HFFc6 (cell line): ENCODE results near the gene AGPAT1. TPM values are rescaled to one million over a fixed set of nuclear protein-coding genes. Genes with fewer than 3 reads are reported as not detected.
"Not testable (repeated sequence)": the region's sequence is repeated elsewhere in the genome, so short reads cannot be mapped to it uniquely, and the experiment has no call there.

ENCODE experiments used
- DNase-seq: peaks from one replicate; pipeline ENCODE4 v3.0.0-alpha.2; 2018
- H3K27ac Mint-ChIP-seq: 2 replicates; pipeline ENCODE4 v1.8.0; 2020; ENCODE audit warnings: mild to moderate bottlenecking, mixed read lengths
- H3K27me3 Mint-ChIP-seq: 2 replicates; pipeline ENCODE4 v1.8.0; 2021; ENCODE audit warnings: mild to moderate bottlenecking, moderate library complexity, mixed read lengths; ENCODE audit not compliant: insufficient read depth
- H3K36me3 Mint-ChIP-seq: 2 replicates; pipeline ENCODE4 v1.8.0; 2021; ENCODE audit warnings: low read depth, mixed read lengths
- H3K4me1 Mint-ChIP-seq: 2 replicates; pipeline ENCODE4 v1.8.0; 2020; ENCODE audit warnings: low read depth, mixed read lengths
- H3K4me3 Mint-ChIP-seq: 2 replicates; pipeline ENCODE4 v1.8.0; 2020; ENCODE audit warnings: mild to moderate bottlenecking, moderate library complexity, mixed read lengths
- H3K9me3 Mint-ChIP-seq: 2 replicates; pipeline ENCODE4 v1.8.0; 2020; ENCODE audit warnings: mild to moderate bottlenecking, mixed read lengths
- CTCF ChIP-seq: fragments of 200-600 bp; sonication (generic); IDR thresholded peaks from 2 replicates; pipeline ENCODE4 v1.5.0; 2021; ENCODE audit warnings: antibody characterized with exemption, mild to moderate bottlenecking
- total RNA-seq, 6 experiments: library from RNA; stranded (reverse); fragmentation: NEBNext Ultra II Directional; extraction: Animal tissue kit (Norgen Biotek cat#: 25700); gene quantifications; 2 replicates in 1 of 6; 3 replicates in 5 of 6; pipeline ENCODE4 v1.2.3, GENCODE V29; 2021

AGPAT1 gene
- total RNA-seq, 6 experiments from 2014 or later: 88.8 to 114 (median 104) TPM

GRCh38 chr6:32213649-32214048 is 37.8 kb upstream of the AGPAT1 start:
- H3K36me3 Mint-ChIP-seq: no peaks in the 10 kb centered on the region
- DNase-seq: no peak
- no peak for TF ChIP-seq CTCF
- H3K9me3 Mint-ChIP-seq: no peaks in the 10 kb centered on the region
- H3K4me1 Mint-ChIP-seq: no peaks in the 10 kb centered on the region
- H3K27ac Mint-ChIP-seq: no peak overlapping the region
- peaks cover 44% of the 10 kb centered on the region for H3K27me3 Mint-ChIP-seq
- H3K4me3 Mint-ChIP-seq: no peak overlapping the region

- DNase-seq: no peak
- no peaks in the 10 kb centered on the region for H3K36me3 Mint-ChIP-seq
Observed at GRCh38 chr6:32212076-32212760, 36.3 kb upstream of the AGPAT1 start.

GRCh38 chr6:32211432-32211831 is 35.5 kb upstream of the AGPAT1 start:
- H3K9me3 Mint-ChIP-seq, H3K27ac Mint-ChIP-seq, H3K36me3 Mint-ChIP-seq, H3K4me1 Mint-ChIP-seq, H3K4me3 Mint-ChIP-seq, DNase-seq: not testable (repeated sequence)
- H3K27me3 Mint-ChIP-seq: peaks cover 28% of the 10 kb centered on the region

More at GRCh38 chr6:32212076-32212760, 36.3 kb upstream of the AGPAT1 start:
- no peak overlapping the region for H3K4me3 Mint-ChIP-seq
- no peak for TF ChIP-seq CTCF
- H3K27me3 Mint-ChIP-seq: peaks cover 34% of the 10 kb centered on the region
- no peaks in the 10 kb centered on the region for H3K9me3 Mint-ChIP-seq
- H3K4me1 Mint-ChIP-seq: no peaks in the 10 kb centered on the region
- H3K27ac Mint-ChIP-seq: no peak overlapping the region

GRCh38 chr6:32210191-32210601 is 34.3 kb upstream of the AGPAT1 start:
- peaks cover 5% of the 10 kb centered on the region for H3K9me3 Mint-ChIP-seq
- no peak overlapping the region for H3K4me3 Mint-ChIP-seq
- peaks cover 19% of the 10 kb centered on the region for H3K27me3 Mint-ChIP-seq
- no peak overlapping the region for H3K27ac Mint-ChIP-seq
- DNase-seq: no peak
- no peak for TF ChIP-seq CTCF
- H3K36me3 Mint-ChIP-seq: no peaks in the 10 kb centered on the region; the same call in 1 of the 2 replicates
- no peaks in the 10 kb centered on the region for H3K4me1 Mint-ChIP-seq

GRCh38 chr6:32208996-32209395 is 33.1 kb upstream of the AGPAT1 start:
- no peak for TF ChIP-seq CTCF
- H3K4me1 Mint-ChIP-seq: no peaks in the 10 kb centered on the region
- no peak for DNase-seq
- H3K36me3 Mint-ChIP-seq: no peaks in the 10 kb centered on the region; the same call in 1 of the 2 replicates
- H3K4me3 Mint-ChIP-seq: no peak overlapping the region
- H3K9me3 Mint-ChIP-seq: peaks cover 5% of the 10 kb centered on the region
- no peak overlapping the region for H3K27ac Mint-ChIP-seq
- peaks cover 17% of the 10 kb centered on the region for H3K27me3 Mint-ChIP-seq

- no peak for TF ChIP-seq CTCF
- H3K4me3 Mint-ChIP-seq: no peak overlapping the region
Observed at GRCh38 chr6:32204268-32204715, 28.4 kb upstream of the AGPAT1 start.

More at GRCh38 chr6:32204268-32204715, 28.4 kb upstream of the AGPAT1 start:
- no peaks in the 10 kb centered on the region; the same call in 1 of the 2 replicates for H3K36me3 Mint-ChIP-seq
- no peak overlapping the region for H3K27ac Mint-ChIP-seq
- H3K27me3 Mint-ChIP-seq: peaks cover 21% of the 10 kb centered on the region
- no peak for DNase-seq
- no peaks in the 10 kb centered on the region for H3K4me1 Mint-ChIP-seq
- H3K9me3 Mint-ChIP-seq: peaks cover 5% of the 10 kb centered on the region
